A549 (cell line): ENCODE data around the gene COBLL1. TPM values are rescaled to one million over a fixed set of nuclear protein-coding genes. Genes with fewer than 3 reads are reported as not detected.

Experiments used
- ATAC-seq, 2 experiments: fragments of 200-7000 bp in 1 of 2; fragments of >200 bp in 1 of 2; cut with Nextera tagmentation in 1 of 2; cut with Tn5 transposase in 1 of 2; 3 replicates each; pipeline versions ENCODE4 v1.8.0 to v1.9.1; 2018 to 2020; ENCODE audit warnings: mild to moderate bottlenecking in 1 of 2, moderate library complexity in 1 of 2
- CTCF ChIA-PET: fragments of 300-600 bp; sonication (Branson Sonifier 250); formaldehyde crosslinking; extraction: SDS; loops from one replicate; lab custom pipeline; 2021; ENCODE audit warnings: antibody characterized with exemption, inconsistent platforms; lab: Yijun Ruan, JAX
- POLR2A ChIA-PET: fragments of 350-600 bp; formaldehyde crosslinking; extraction: SDS; loops from one replicate; lab custom pipeline; 2021; ENCODE audit warnings: antibody characterized with exemption, inconsistent platforms; lab: Yijun Ruan, JAX
- DNase-seq, 2 experiments: peaks; one replicate each; pipeline versions ENCODE4 v3.0.0 to v3.0.0-alpha.2; 2011 to 2016; ENCODE audit warnings: low read depth in 1 of 2, low spot score in 1 of 2
- FAIRE-seq: peaks from 2 replicates; lab custom pipeline; 2011; peaks lifted over from hg19 to GRCh38; lab: Jason Lieb, UNC
- H3K27ac ChIP-seq, 2 experiments: fragments of >200 bp; sonication (Bioruptor Twin); formaldehyde crosslinking; 3 replicates each; pipeline ENCODE4 v1.5.1; 2016 to 2017
- H3K4me1 ChIP-seq: fragments of >200 bp; sonication (Bioruptor Twin); formaldehyde crosslinking; 3 replicates; pipeline ENCODE4 v1.6.1; 2016
- H3K4me2 ChIP-seq: fragments of >200 bp; sonication (Bioruptor Twin); formaldehyde crosslinking; 3 replicates; pipeline ENCODE4 v1.6.1; 2016
- H3K4me3 ChIP-seq: fragments of >200 bp; sonication (Bioruptor Twin); formaldehyde crosslinking; 3 replicates; pipeline ENCODE4 v1.5.1; 2016
- H3K9me3 ChIP-seq: fragments of >200 bp; sonication (Bioruptor Twin); formaldehyde crosslinking; 3 replicates; pipeline ENCODE4 v1.6.1; 2016
- ATOH8 ChIP-seq: fragments of 250-450 bp; sonication (Bioruptor Pico); IDR thresholded peaks from 2 replicates; pipeline ENCODE4 v1.5.0; 2020; ENCODE audit warnings: low read depth, mild to moderate bottlenecking, moderate library complexity
- CBX8 ChIP-seq: fragments of 200-600 bp; sonication (generic); IDR thresholded peaks from 2 replicates; pipeline ENCODE4 v1.6.1; 2016
- CHD2 ChIP-seq: fragments of 150-350 bp; IDR thresholded peaks from 2 replicates; pipeline ENCODE4 v1.6.1; 2014; ENCODE audit warnings: low read length; ENCODE audit not compliant: partially characterized antibody
- E2F6 ChIP-seq: IDR thresholded peaks from 2 replicates; pipeline ENCODE4 v1.6.1; 2012; ENCODE audit warnings: low read depth, borderline replicate concordance
- EHMT2 ChIP-seq: fragments of 200-600 bp; sonication (generic); IDR thresholded peaks from 2 replicates; pipeline ENCODE4 v1.6.1; 2016; ENCODE audit warnings: antibody characterized with exemption, low read depth, mild to moderate bottlenecking, moderate library complexity
- ELK1 ChIP-seq: fragments of 150-350 bp; IDR thresholded peaks from 2 replicates; pipeline ENCODE4 v1.6.1; 2014; ENCODE audit warnings: low read depth, mild to moderate bottlenecking, low read length
- EP300 ChIP-seq, 2 experiments: fragments of >200 bp; sonication (Bioruptor Twin); formaldehyde crosslinking; IDR thresholded peaks; 2 replicates in 1 of 2; 3 replicates in 1 of 2; pipeline ENCODE4 v1.6.1; 2016 to 2017
- ESRRA ChIP-seq: fragments of 150-350 bp; IDR thresholded peaks from 2 replicates; pipeline ENCODE4 v1.6.1; 2014; ENCODE audit warnings: mild to moderate bottlenecking, low read length, borderline replicate concordance
- FOSB ChIP-seq: fragments of 250-450 bp; sonication (Bioruptor Pico); IDR thresholded peaks from 2 replicates; pipeline ENCODE4 v1.5.0; 2020; ENCODE audit warnings: mild to moderate bottlenecking, moderate library complexity
- FOSL2 ChIP-seq, 2 experiments: fragments of 450-650 bp in 1 of 2; fragments of >200 bp in 1 of 2; sonication (Bioruptor Twin) in 1 of 2; formaldehyde crosslinking; IDR thresholded peaks; 2 replicates each; pipeline versions ENCODE4 v1.5.0 to v1.6.1; 2016 to 2020; ENCODE audit warnings: mild to moderate bottlenecking in 1 of 2, moderate library complexity in 1 of 2
- FOXS1 ChIP-seq: fragments of 250-450 bp; sonication (Bioruptor Pico); IDR thresholded peaks from 2 replicates; pipeline ENCODE4 v1.5.0; 2020; ENCODE audit warnings: mild to moderate bottlenecking, moderate library complexity
- GATA3 ChIP-seq: IDR thresholded peaks from 2 replicates; pipeline ENCODE4 v1.6.1; 2012; ENCODE audit warnings: borderline replicate concordance
- HOXB13 ChIP-seq: fragments of 250-450 bp; sonication (Bioruptor Pico); IDR thresholded peaks from 2 replicates; pipeline ENCODE4 v1.5.0; 2020; ENCODE audit warnings: low read depth, mild to moderate bottlenecking, moderate library complexity
- JUN ChIP-seq, 2 experiments: fragments of >200 bp; sonication (Bioruptor Twin); formaldehyde crosslinking; IDR thresholded peaks; 2 replicates in 1 of 2; 3 replicates in 1 of 2; pipeline ENCODE4 v1.6.1; 2016 to 2017
- JUNB ChIP-seq: fragments of >200 bp; sonication (Bioruptor Twin); formaldehyde crosslinking; IDR thresholded peaks from 2 replicates; pipeline ENCODE4 v1.6.1; 2016
- KDM1A ChIP-seq: fragments of 200-600 bp; sonication (generic); IDR thresholded peaks from 2 replicates; pipeline ENCODE4 v1.6.1; 2016; ENCODE audit warnings: low read depth, mild to moderate bottlenecking
- KDM5A ChIP-seq: fragments of 200-600 bp; sonication (generic); IDR thresholded peaks from 2 replicates; pipeline ENCODE4 v1.6.1; 2016; ENCODE audit warnings: antibody characterized with exemption, mild to moderate bottlenecking
- MAFK ChIP-seq: fragments of 450-650 bp; IDR thresholded peaks from 2 replicates; pipeline ENCODE4 v1.6.1; 2014; ENCODE audit not compliant: partially characterized antibody
- MAX ChIP-seq: IDR thresholded peaks from 2 replicates; pipeline ENCODE4 v1.6.1; 2012
- MAZ ChIP-seq: fragments of 150-350 bp; IDR thresholded peaks from 2 replicates; pipeline ENCODE4 v1.6.1; 2014; ENCODE audit warnings: antibody characterized with exemption, low read depth, low read length, borderline replicate concordance
- MYC ChIP-seq: IDR thresholded peaks from 2 replicates; pipeline ENCODE4 v1.6.1; 2012; ENCODE audit warnings: mild to moderate bottlenecking, inconsistent platforms, low read length, improper control_type of control experiment, borderline replicate concordance
- NFE2L2 ChIP-seq: fragments of 150-350 bp; conservative IDR thresholded peaks from 2 replicates; pipeline ENCODE4 v1.6.1; 2014; ENCODE audit warnings: low read length
- NPAS2 ChIP-seq: fragments of 250-450 bp; sonication (Bioruptor Pico); IDR thresholded peaks from 2 replicates; pipeline ENCODE4 v1.8.0; 2022; ENCODE audit warnings: mild to moderate bottlenecking, moderate library complexity, borderline replicate concordance
- NR3C1 ChIP-seq: fragments of >200 bp; sonication (Bioruptor Twin); formaldehyde crosslinking; IDR thresholded peaks from 3 replicates; pipeline ENCODE4 v1.6.1; 2017
- PHF8 ChIP-seq: fragments of 200-600 bp; sonication (generic); IDR thresholded peaks from 2 replicates; pipeline ENCODE4 v1.6.1; 2016; ENCODE audit warnings: low read depth, mild to moderate bottlenecking, antibody characterized with exemption, moderate library complexity, borderline replicate concordance
- POLR2A ChIP-seq: IDR thresholded peaks from 2 replicates; pipeline ENCODE4 v1.6.1; 2012; ENCODE audit warnings: mild to moderate bottlenecking, low read length
- RARB ChIP-seq: fragments of 250-450 bp; sonication (Bioruptor Pico); IDR thresholded peaks from 2 replicates; pipeline ENCODE4 v1.8.0; 2021; ENCODE audit warnings: mild to moderate bottlenecking, moderate library complexity
- REST ChIP-seq: fragments of 200-600 bp; sonication (generic); IDR thresholded peaks from 2 replicates; pipeline ENCODE4 v1.6.1; 2016; ENCODE audit warnings: antibody characterized with exemption, mild to moderate bottlenecking, moderate library complexity
- RNF2 ChIP-seq: fragments of 200-600 bp; sonication (generic); IDR thresholded peaks from 2 replicates; pipeline ENCODE4 v1.6.1; 2016; ENCODE audit warnings: low read depth, mild to moderate bottlenecking, antibody characterized with exemption, moderate library complexity, borderline replicate concordance
- SMC3 ChIP-seq: fragments of >200 bp; sonication (Bioruptor Twin); formaldehyde crosslinking; IDR thresholded peaks from 3 replicates; pipeline ENCODE4 v1.6.1; 2018; ENCODE audit warnings: inconsistent platforms
- TP53 ChIP-seq: fragments of 250-450 bp; sonication (Bioruptor Pico); IDR thresholded peaks from 2 replicates; pipeline ENCODE4 v1.5.0; 2021; ENCODE audit warnings: mild to moderate bottlenecking, moderate library complexity
- ZFP36 ChIP-seq: fragments of 450-650 bp; IDR thresholded peaks from 2 replicates; pipeline ENCODE4 v1.6.1; 2014; ENCODE audit warnings: borderline replicate concordance; ENCODE audit not compliant: partially characterized antibody
- ZNF302 ChIP-seq: fragments of 250-450 bp; sonication (Bioruptor Pico); IDR thresholded peaks from 2 replicates; pipeline ENCODE4 v1.9.0; 2021; ENCODE audit warnings: inconsistent platforms, mild to moderate bottlenecking, moderate library complexity
- ZSCAN20 ChIP-seq: fragments of 250-450 bp; sonication (Bioruptor Pico); IDR thresholded peaks from 2 replicates; pipeline ENCODE4 v1.8.0; 2022; ENCODE audit warnings: mild to moderate bottlenecking, moderate library complexity
- WGBS: methylation state at CpG from one replicate; pipeline ENCODE4 v1.1.6; 2017; ENCODE audit errors: missing lambda C conversion rate; 5-methylcytosine and 5-hydroxymethylcytosine counted together
- polyA minus RNA-seq: library from RNA; depleted of rRNA, polyadenylated mRNA; stranded (reverse); fragments of >200 nt; gene quantifications from 2 replicates; pipeline ENCODE4 v1.2.3, GENCODE V29; 2011; rRNA and poly(A)+ RNA removed
- polyA plus RNA-seq, 4 experiments: library from polyadenylated mRNA; depleted of rRNA in 3 of 4; stranded (reverse); fragments of >200 nt; fragmentation: RNase III in 1 of 4; extraction: RNeasy Plus Mini Kit Qiagen cat#74134 plus additional on column Dnase treatment in 1 of 4; gene quantifications; 2 replicates in 3 of 4; 3 replicates in 1 of 4; pipeline ENCODE4 v1.2.3, GENCODE V29; 2011 to 2017

COBLL1 gene
- polyA plus RNA-seq (2011; rRNA removed) (5.3 and 7.1 TPM in 2 replicates), polyA plus RNA-seq (2017; fragmentation: RNase III; extraction: RNeasy Plus Mini Kit Qiagen cat#74134 plus additional on column Dnase treatment) (2.4 to 2.6 TPM (median 2.6 TPM) in 3 replicates), polyA minus RNA-seq (7.2 and 11.0 TPM in 2 replicates)
- 1.7 and 1.8 TPM in 2 replicates for polyA plus RNA-seq (2012; cell fraction: cytosol; rRNA removed)
- 1.2 and 1.4 TPM in 2 replicates for polyA plus RNA-seq (2012; cell fraction: nucleus; rRNA removed)

GRCh38 chr2:164841719-164842623 lies at the start of gene COBLL1:
COBLL1 (minus strand) TSS chr2:164841823; CDS start chr2:164841196, 627 bp downstream.
- FAIRE-seq, result no peak
- TF ChIP-seq E2F6, result 0 out of 2 replicates have a peak, but pooled peaks have one; percentile 12
- no peak for TF ChIP-seq ZNF302
- TF ChIP-seq RNF2, result no peak; the same call in 1 of the 2 replicates
- no peak for TF ChIP-seq NFE2L2
- no peak for TF ChIP-seq GATA3
- no peak for TF ChIP-seq ESRRA
- TF ChIP-seq JUNB, result no peak
- TF ChIP-seq TP53 (CRISPR knock-in tag), result no peak
- TF ChIP-seq PHF8, result peak; percentile 49; the same call in 1 of the 2 replicates
- TF ChIP-seq ELK1, result no peak
- TF ChIP-seq HOXB13 (CRISPR knock-in tag), result no peak
- no peak for TF ChIP-seq ZSCAN20 (CRISPR knock-in tag)
- no peak for TF ChIP-seq EHMT2
- no peak for TF ChIP-seq REST
- TF ChIP-seq FOSL2 (IDR thresholded peaks at IDR 0.05), result no peak
- TF ChIP-seq FOSL2 (CRISPR knock-in tag; IDR thresholded peaks at IDR 0.05), result no peak
- no peak for TF ChIP-seq FOSB (CRISPR knock-in tag)
- no peak for TF ChIP-seq ATOH8
- TF ChIP-seq CBX8, result no peak
- TF ChIP-seq MAZ, result no peak
- TF ChIP-seq ZFP36, result no peak
- no peak for TF ChIP-seq EP300 (IDR thresholded peaks at IDR 0.05)
- peak; percentile 56 for TF ChIP-seq MAX
- TF ChIP-seq RARB, result no peak
- TF ChIP-seq NPAS2 (CRISPR knock-in tag), result no peak
- 0 out of 5 replicates have a peak, but pooled peaks of 1 of the 2 experiments have one; percentile 30 for TF ChIP-seq JUN (IDR thresholded peaks at IDR 0.05)
- no peak for TF ChIP-seq KDM5A
- TF ChIP-seq FOXS1 (CRISPR knock-in tag), result no peak
- TF ChIP-seq MAFK, result no peak
- no peak for TF ChIP-seq CHD2
- TF ChIP-seq MYC, result no peak
- peak; percentile 28; the same call in 1 of the 3 replicates for TF ChIP-seq SMC3
- no peak for TF ChIP-seq KDM1A
- no peak for TF ChIP-seq NR3C1
- TF ChIP-seq POLR2A, result no peak; the same call in 1 of the 2 replicates

More at GRCh38 chr2:164841719-164842623, at the start of gene COBLL1:
- H3K4me1 ChIP-seq, result peaks cover 25% of the 10 kb centered on the region
- ChIA-PET POLR2A (interaction anchor here (0.6 to 1.8 kb wide), 9 partner anchors 17 to 107 kb away, joined by 3 to 10 read pairs (median 5); no protein-coding TSS in a partner anchor), CTCF (interaction anchor here (0.6 to 2.3 kb wide), 42 partner anchors 9 to 1108 kb away, joined by 3 to 17 read pairs (median 4); no protein-coding TSS in a partner anchor)
- no peaks in the 10 kb centered on the region for H3K9me3 ChIP-seq
- DNase-seq (peak; percentile 69 to 77), ATAC-seq (peak; percentile 80 to 87)
- H3K27ac ChIP-seq, result peak within 1 kb of the TSS; percentile 88 to 95
- WGBS, result 2% methylated on average over 30 of the region's 57 CpGs
- peak within 1 kb of the TSS; percentile 94 for H3K4me2 ChIP-seq
- peak within 1 kb of the TSS; percentile 70 for H3K4me3 ChIP-seq
